ENCODE data around the gene FAM83G.

FAM83G gene

GRCh38 chr17:18993905-18994526, 10.5 kb downstream of the FAM83G start:
- DNase-seq (ENCODE audit: insufficient read length, low spot score): no peak
- peak; percentile 88 for FAIRE-seq

GRCh38 chr17:18992454-18993130, 12.0 kb downstream of the FAM83G start:
- no peak for FAIRE-seq

GRCh38 chr17:18991531-18992315, 12.8 kb downstream of the FAM83G start:
- DNase-seq (ENCODE audit: insufficient read length, low spot score) (no peak), FAIRE-seq (peak; percentile 26)

More at GRCh38 chr17:18992454-18993130, 12.0 kb downstream of the FAM83G start:
- DNase-seq (ENCODE audit: insufficient read length, low spot score): no peak

- DNase-seq (ENCODE audit: insufficient read length, low spot score) (no peak), FAIRE-seq (no peak)
These were observed 14.2 kb downstream of the FAM83G start for GRCh38 chr17:18990331-18990730.

GRCh38 chr17:18988546-18989173, 15.9 kb downstream of the FAM83G start:
- FAIRE-seq: no peak
- DNase-seq (ENCODE audit: insufficient read length, low spot score): no peak

GRCh38 chr17:18987862-18988545, 16.6 kb downstream of the FAM83G start:
- DNase-seq (ENCODE audit: insufficient read length, low spot score) (no peak), FAIRE-seq (peak; percentile 65)

- FAIRE-seq: no peak
These were observed 17.3 kb downstream of the FAM83G start for GRCh38 chr17:18987230-18987610.

GRCh38 chr17:18986541-18987229, 17.9 kb downstream of the FAM83G start:
- FAIRE-seq (no peak), DNase-seq (ENCODE audit: insufficient read length, low spot score) (no peak)

More at GRCh38 chr17:18987230-18987610, 17.3 kb downstream of the FAM83G start:
- no peak for DNase-seq (ENCODE audit: insufficient read length, low spot score)

- FAIRE-seq (no peak), DNase-seq (ENCODE audit: insufficient read length, low spot score) (no peak)
These were observed 19.1 kb downstream of the FAM83G start for GRCh38 chr17:18985475-18985874.

- FAIRE-seq (no peak), DNase-seq (ENCODE audit: insufficient read length, low spot score) (no peak)
These were observed 20.1 kb downstream of the FAM83G start for GRCh38 chr17:18984273-18985114.

- peak; percentile 97 for FAIRE-seq
- peak; percentile 85 for DNase-seq (ENCODE audit: insufficient read length, low spot score)
These were observed 22.7 kb downstream of the FAM83G start for GRCh38 chr17:18981642-18982424.

- DNase-seq (ENCODE audit: insufficient read length, low spot score) (no peak), FAIRE-seq (peak; percentile 49)
These were observed 23.3 kb downstream of the FAM83G start for GRCh38 chr17:18981335-18981641.

- FAIRE-seq (peak; percentile 92), DNase-seq (ENCODE audit: insufficient read length, low spot score) (no peak)
These were observed 23.8 kb downstream of the FAM83G start for GRCh38 chr17:18980682-18981334.

- no peak for FAIRE-seq
- no peak for DNase-seq (ENCODE audit: insufficient read length, low spot score)
These were observed 25.9 kb downstream of the FAM83G start for GRCh38 chr17:18978655-18979054.

- FAIRE-seq: no peak
- no peak for DNase-seq (ENCODE audit: insufficient read length, low spot score)
These were observed 26.5 kb downstream of the FAM83G start for GRCh38 chr17:18978050-18978449.

- no peak for DNase-seq (ENCODE audit: insufficient read length, low spot score)
- no peak for FAIRE-seq
These were observed 26.9 kb downstream of the FAM83G start for GRCh38 chr17:18977646-18978045.

GRCh38 chr17:18977021-18977420, 27.5 kb downstream of the FAM83G start:
- DNase-seq (ENCODE audit: insufficient read length, low spot score): no peak
- FAIRE-seq: no peak

GRCh38 chr17:18976201-18976600, 28.4 kb downstream of the FAM83G start:
- FAIRE-seq: no peak

More at GRCh38 chr17:18976201-18976600, 28.4 kb downstream of the FAM83G start:
- DNase-seq (ENCODE audit: insufficient read length, low spot score): no peak
